Esophagus muscularis mucosa (tissue), 3 donors: Measurements from ENCODE around the gene BRD3OS.

Experiments used
- CTCF ChIP-seq, 3 experiments: fragments of 200-600 bp in 2 of 3; fragments of 450-650 bp in 1 of 3; sonication (generic) in 2 of 3; IDR thresholded peaks; one replicate each; pipeline ENCODE4 v1.5.1; 2017 to 2019; ENCODE audit warnings: antibody characterized with exemption in 3 of 3, mild to moderate bottlenecking in 2 of 3, moderate library complexity in 1 of 3
- POLR2A ChIP-seq: fragments of 450-650 bp; IDR thresholded peaks from one replicate; pipeline ENCODE4 v1.6.1; 2017; ENCODE audit warnings: antibody characterized with exemption, moderate library complexity, mild to moderate bottlenecking, low read depth

GRCh38 chr9:133986774-133987445 lies 38.4 kb upstream of the BRD3OS start:
- TF ChIP-seq CTCF (IDR thresholded peaks at IDR 0.05) (no peak), POLR2A (no peak)
